Adrenal gland (tissue), 12 donors: ENCODE results near the gene KRT12. TPM values are rescaled to one million over a fixed set of nuclear protein-coding genes. Genes with fewer than 3 reads are reported as not detected.

Experiments used
- DNase-seq, 7 donors: peaks; one replicate each; pipeline ENCODE4 v3.0.0-alpha.2; 2019 to 2020
- H3K27ac ChIP-seq, 5 donors: fragments of 200-600 bp; sonication (generic) in 4 of 5; 1 replicate in 3 of 5; 2 replicates in 2 of 5; pipeline versions ENCODE4 v1.5.1 to v1.8.0; 2016 to 2020; ENCODE audit warnings: mild to moderate bottlenecking in 1 of 5
- H3K27me3 ChIP-seq: fragments of 200-600 bp; 2 replicates; pipeline ENCODE4 v1.8.0; 2021
- H3K36me3 ChIP-seq, 2 donors: fragments of 200-600 bp; replicated peaks in 1 of 2; 1 replicate in 1 of 2; 2 replicates in 1 of 2; pipeline versions ENCODE4 v1.5.1 to v1.8.0; 2018 to 2022
- H3K4me1 ChIP-seq, 2 donors: fragments of 200-600 bp; replicated peaks in 1 of 2; 1 replicate in 1 of 2; 2 replicates in 1 of 2; pipeline versions ENCODE4 v1.5.1 to v1.8.0; 2018 to 2021
- H3K4me3 ChIP-seq, 4 donors: fragments of 200-600 bp; sonication (generic) in 3 of 4; one replicate each; pipeline ENCODE4 v1.5.1; 2016 to 2018
- H3K9me3 ChIP-seq, 3 donors: fragments of 200-600 bp; sonication (generic) in 1 of 3; replicated peaks in 1 of 3; 1 replicate in 2 of 3; 2 replicates in 1 of 3; pipeline versions ENCODE4 v1.5.1 to v1.8.0; 2016 to 2021
- POLR2A ChIP-seq, 2 donors: fragments of 450-650 bp; IDR thresholded peaks; one replicate each; pipeline ENCODE4 v1.6.1; 2017; ENCODE audit warnings: antibody characterized with exemption in 2 of 2, mild to moderate bottlenecking in 2 of 2, moderate library complexity in 1 of 2
- WGBS, 4 donors: extraction: QIAGEN DNeasy Blood & Tissue Kit in 2 of 4; methylation state at CpG; one replicate each; pipeline versions ENCODE4 v1.1.5 to v1.1.7; 2013 to 2017; 5-methylcytosine and 5-hydroxymethylcytosine counted together
- intact Hi-C, 2 donors: fragments of 100-400 bp; cut with DNase I; formaldehyde crosslinking; loops; one replicate each; pipeline versions ENCODE4 v1.14.1 to v1.15.0; 2022 to 2023
- polyA plus RNA-seq, 3 donors: library from polyadenylated mRNA; stranded (reverse); fragments of 200-250 nt in 2 of 3; fragments of 350-450 nt in 1 of 3; fragmentation: Illumina TruSeq in 1 of 3; extraction: RNeasy Lipid Tissue Mini Kit (QIAGEN cat#74804) in 1 of 3; gene quantifications; one replicate each; pipeline ENCODE4 v1.2.3, GENCODE V29; 2013 to 2014
- total RNA-seq, 9 donors: library from RNA; depleted of rRNA in 4 of 9; stranded (reverse); fragments of >200 nt in 4 of 9; fragments of 120-200 nt in 1 of 9; fragmentation: NEBNext Ultra II Directional in 1 of 9; extraction: Animal tissue kit (Norgen Biotek cat#: 25700) in 1 of 9; gene quantifications; one replicate each; pipeline versions ENCODE4 v1.1.0 to v1.2.4, GENCODE V29; 2013 to 2023
- TF ChIP-seq, protein P1 (sequence below), 6 experiments: fragments of 450-650 bp in 4 of 6; fragments of 200-600 bp in 2 of 6; sonication (generic) in 1 of 6; IDR thresholded peaks; 1 replicate in 5 of 6; 2 replicates in 1 of 6; pipeline versions ENCODE4 v1.5.1 to v1.8.0; 2016 to 2021; ENCODE audit warnings: antibody characterized with exemption in 6 of 6, mild to moderate bottlenecking in 2 of 6, moderate library complexity in 1 of 6
- donor health status: healthy with polysubstance abuse.
- donor health status: Bipolar disorder and iron deficiency.
- donor health status: DM: yes; HTN: yes; CAD: no.
- donor health status: DM: no; HTN: no; CAD: no.
- donor health status: DM: no; HTN: no; CAD: no.
- donor health status: DM: yes; HTN: yes; CAD: no.

Gene KRT12
- total and polyA plus RNA-seq, 12 donors = not detected

DNA sequence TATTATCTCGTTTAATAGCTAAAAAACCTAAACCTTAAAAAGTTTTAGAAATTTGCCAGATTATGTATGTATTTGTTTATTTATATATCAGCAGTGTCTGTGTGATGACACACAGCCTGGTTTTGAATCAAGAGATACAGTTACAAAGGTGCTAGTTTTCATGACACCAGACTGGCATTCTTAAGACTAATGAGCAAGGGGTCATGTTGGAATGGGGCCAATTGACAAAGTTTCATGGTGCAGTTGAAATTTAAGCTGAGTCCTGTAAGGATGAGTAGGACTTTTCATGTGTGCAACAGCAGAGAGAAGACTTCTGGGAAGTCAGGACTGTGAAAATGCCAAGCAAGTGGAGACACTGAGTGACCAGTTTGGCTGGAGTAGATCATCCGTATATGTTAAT, 41.4 kb downstream of the KRT12 start:
- 87 to 94% (median 90%) methylated on average over 2 of the region's 2 CpGs for WGBS, 4 donors
- Histone ChIP-seq H3K27me3 (no peaks in the 10 kb centered on the region), H3K4me3 (no peak overlapping the region), H3K27ac (no peak overlapping the region), H3K9me3 (no peaks in the 10 kb centered on the region), H3K4me1 (no peaks in the 10 kb centered on the region), H3K36me3 (no peaks in the 10 kb centered on the region)
- no peak for DNase-seq
- intact Hi-C loops = no loop called here
- TF ChIP-seq, protein P1, sequence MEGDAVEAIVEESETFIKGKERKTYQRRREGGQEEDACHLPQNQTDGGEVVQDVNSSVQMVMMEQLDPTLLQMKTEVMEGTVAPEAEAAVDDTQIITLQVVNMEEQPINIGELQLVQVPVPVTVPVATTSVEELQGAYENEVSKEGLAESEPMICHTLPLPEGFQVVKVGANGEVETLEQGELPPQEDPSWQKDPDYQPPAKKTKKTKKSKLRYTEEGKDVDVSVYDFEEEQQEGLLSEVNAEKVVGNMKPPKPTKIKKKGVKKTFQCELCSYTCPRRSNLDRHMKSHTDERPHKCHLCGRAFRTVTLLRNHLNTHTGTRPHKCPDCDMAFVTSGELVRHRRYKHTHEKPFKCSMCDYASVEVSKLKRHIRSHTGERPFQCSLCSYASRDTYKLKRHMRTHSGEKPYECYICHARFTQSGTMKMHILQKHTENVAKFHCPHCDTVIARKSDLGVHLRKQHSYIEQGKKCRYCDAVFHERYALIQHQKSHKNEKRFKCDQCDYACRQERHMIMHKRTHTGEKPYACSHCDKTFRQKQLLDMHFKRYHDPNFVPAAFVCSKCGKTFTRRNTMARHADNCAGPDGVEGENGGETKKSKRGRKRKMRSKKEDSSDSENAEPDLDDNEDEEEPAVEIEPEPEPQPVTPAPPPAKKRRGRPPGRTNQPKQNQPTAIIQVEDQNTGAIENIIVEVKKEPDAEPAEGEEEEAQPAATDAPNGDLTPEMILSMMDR (IDR thresholded peaks at IDR 0.05) = no peak
- TF ChIP-seq POLR2A (IDR thresholded peaks at IDR 0.05) = no peak

DNA sequence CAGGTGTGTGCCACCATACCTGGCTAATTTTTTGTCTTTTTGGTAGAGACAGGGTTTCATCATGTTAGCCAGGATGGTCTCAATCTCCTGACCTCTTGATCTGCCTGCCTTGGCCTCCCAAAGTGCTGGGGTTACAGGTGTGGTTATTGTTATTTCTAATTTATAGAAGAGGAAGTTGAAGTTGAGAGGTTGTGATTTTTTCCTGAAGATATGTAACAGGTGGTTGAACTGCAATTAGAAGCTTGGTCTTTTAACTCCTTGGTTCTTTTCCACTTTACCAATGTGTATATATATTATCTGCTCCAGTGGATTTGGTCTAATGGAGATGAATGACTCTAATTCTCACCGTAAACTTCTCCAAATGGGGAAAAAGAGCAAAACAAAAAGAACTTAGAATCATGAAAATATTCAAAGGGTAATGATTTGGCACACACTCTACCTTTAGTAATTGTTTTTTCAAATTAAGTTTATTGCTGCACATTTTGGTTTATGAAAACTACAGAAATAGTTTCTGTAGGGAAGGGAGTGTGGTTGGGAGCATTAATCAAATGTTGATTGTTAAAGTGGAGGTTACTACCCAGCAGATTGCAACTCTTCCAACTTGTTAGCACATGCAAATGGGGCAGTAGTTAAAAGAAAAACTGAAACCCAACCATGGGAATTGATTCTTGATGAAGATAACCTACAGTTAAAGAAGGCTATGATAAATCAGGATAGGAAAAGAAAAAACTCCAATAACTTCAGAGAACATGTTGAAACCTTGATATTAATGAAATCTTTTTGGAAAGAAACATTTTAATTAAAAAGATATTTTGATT, 42.8 kb downstream of the KRT12 start:
- intact Hi-C loops = no loop called here
- Histone ChIP-seq H3K9me3 (no peaks in the 10 kb centered on the region), H3K36me3 (no peaks in the 10 kb centered on the region), H3K27me3 (no peaks in the 10 kb centered on the region), H3K27ac (no peak overlapping the region), H3K4me3 (no peak overlapping the region), H3K4me1 (peaks cover 0 to 7% of the 10 kb centered on the region in 2 donors)
- WGBS, 4 donors = 94 to 100% (median 98%) methylated on average over 1 of the region's 1 CpG
- no peak for TF ChIP-seq POLR2A (IDR thresholded peaks at IDR 0.05)
- TF ChIP-seq, protein P1 (IDR thresholded peaks at IDR 0.05) = no peak
- no peak for DNase-seq

DNA sequence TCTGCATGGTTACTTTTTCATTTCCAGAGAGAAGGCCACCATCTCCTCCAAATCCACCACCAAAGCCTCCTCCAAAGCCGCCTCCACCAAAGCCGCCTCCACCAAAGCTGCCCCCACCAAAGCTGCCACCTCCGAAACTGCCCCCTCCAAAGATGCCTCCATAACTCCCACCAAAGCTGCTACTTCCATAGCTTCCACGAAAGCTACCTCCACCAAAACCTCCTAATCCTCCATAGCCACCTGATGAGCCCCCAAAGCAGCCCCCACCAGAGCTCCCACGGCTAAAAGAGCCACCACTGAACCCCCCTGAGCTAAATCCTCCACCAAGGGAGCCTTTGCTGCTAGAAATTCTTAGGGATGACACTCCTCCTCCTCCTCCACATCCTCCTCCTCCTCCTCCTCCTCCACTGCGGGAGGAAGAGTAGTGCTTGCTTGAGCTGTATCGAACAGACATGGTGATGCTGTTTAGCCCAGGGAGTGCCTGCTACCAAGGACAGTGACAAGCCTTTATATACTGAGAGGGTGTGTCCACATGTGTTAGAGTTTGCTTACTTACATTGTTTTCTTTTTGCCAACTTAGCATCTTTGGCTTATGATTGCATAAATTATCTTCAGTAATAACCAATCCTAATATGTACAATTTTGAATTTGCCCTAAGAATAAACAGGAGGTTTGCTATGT, 44.8 kb downstream of the KRT12 start, which contains the start of gene KRT10:
Gene KRT10, minus strand, starts transcription at position 483 of the 681 bp plus-strand sequence. Its CDS starts 29 bp downstream, at position 454.
- peaks cover 0 to 7% of the 10 kb centered on the region in 2 donors for H3K4me1 ChIP-seq
- H3K4me3 ChIP-seq = no peak within 1 kb of the TSS
- WGBS, 4 donors = 87 to 96% (median 92%) methylated on average over 7 of the region's 7 CpGs
- TF ChIP-seq, protein P1 (IDR thresholded peaks at IDR 0.05) = no peak
- no peak for TF ChIP-seq POLR2A (IDR thresholded peaks at IDR 0.05)
- DNase-seq = no peak
- intact Hi-C loops = no loop called here
- no peak within 1 kb of the TSS for H3K27ac ChIP-seq
- H3K36me3 ChIP-seq = no peaks in the 10 kb centered on the region
- H3K27me3 ChIP-seq = no peaks in the 10 kb centered on the region
- no peaks in the 10 kb centered on the region for H3K9me3 ChIP-seq

DNA sequence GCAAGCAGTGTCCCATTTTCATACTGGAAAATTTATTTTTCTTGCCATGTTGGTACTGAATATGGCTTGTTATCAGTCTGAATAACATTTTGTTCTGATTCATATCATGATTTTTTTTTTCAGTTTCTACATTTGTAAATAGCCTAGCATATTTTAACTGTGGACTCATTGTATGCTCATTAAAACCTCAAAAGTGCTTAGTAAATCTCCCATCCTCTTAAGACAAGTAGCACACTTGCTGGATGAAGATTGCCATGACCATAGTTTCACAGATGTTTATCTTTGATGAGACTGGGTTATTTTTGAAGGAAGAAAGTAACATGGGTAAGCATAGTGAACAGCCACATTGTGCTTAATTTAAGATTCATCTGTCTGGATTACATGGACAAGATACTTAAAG, 45.5 kb downstream of the KRT12 start:
- intact Hi-C loops = no loop called here
- TF ChIP-seq, protein P1 (IDR thresholded peaks at IDR 0.05) = no peak
- TF ChIP-seq POLR2A (IDR thresholded peaks at IDR 0.05) = no peak
- no peaks in the 10 kb centered on the region for H3K27me3 ChIP-seq
- no peak overlapping the region for H3K4me3 ChIP-seq
- no peaks in the 10 kb centered on the region for H3K9me3 ChIP-seq
- peaks cover 0 to 7% of the 10 kb centered on the region in 2 donors for H3K4me1 ChIP-seq
- no peak overlapping the region for H3K27ac ChIP-seq
- H3K36me3 ChIP-seq = no peaks in the 10 kb centered on the region
- no peak for DNase-seq
